Activated CD8-positive, alpha-beta memory T cell treated with anti-CD3 and anti-CD28 coated beads, Interleukin-2, amount 50 U/mL, for 1 hour (primary cell): ENCODE results near the gene ROGDI.
A peak's percentile ranks its signal among the peaks of the same experiment; 100 is the strongest.

Experiments
- DNase-seq: peaks from one replicate; pipeline ENCODE4 v3.0.0-alpha.2; 2020; ENCODE audit errors: extremely low read depth

Gene ROGDI, protein sequence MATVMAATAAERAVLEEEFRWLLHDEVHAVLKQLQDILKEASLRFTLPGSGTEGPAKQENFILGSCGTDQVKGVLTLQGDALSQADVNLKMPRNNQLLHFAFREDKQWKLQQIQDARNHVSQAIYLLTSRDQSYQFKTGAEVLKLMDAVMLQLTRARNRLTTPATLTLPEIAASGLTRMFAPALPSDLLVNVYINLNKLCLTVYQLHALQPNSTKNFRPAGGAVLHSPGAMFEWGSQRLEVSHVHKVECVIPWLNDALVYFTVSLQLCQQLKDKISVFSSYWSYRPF

DNA sequence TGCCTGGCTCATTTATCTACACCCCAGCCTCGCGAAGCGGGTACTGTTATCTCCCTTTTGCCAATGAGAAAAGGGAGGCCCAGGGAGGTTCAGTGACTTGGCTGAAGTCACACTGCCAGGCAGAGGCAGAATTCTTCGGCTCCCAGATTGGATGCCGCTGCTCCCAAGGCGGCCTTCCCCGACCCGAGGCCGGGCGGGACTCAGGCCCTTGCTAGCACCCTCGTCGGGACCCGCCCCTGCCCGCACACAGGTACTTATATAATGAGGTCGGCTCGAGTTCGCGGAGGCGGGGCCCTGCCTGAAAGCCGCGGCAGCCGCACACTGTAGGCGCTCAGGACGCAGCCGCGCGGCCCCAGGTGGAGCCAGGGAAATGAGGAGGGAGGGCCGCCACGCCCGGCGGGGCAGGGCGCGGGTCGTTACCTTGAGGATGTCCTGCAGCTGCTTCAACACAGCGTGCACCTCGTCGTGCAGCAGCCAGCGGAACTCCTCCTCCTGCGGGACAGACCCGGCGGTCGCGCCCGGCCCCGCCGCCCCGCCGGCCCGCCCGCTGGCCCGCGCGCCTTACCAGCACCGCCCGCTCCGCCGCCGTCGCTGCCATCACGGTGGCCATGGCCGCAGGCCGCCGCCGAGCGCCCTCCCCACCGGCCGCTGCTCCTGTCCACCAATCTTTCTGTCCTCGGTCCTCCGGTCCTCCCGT, at the start of gene ROGDI:
Gene ROGDI, minus strand, starts transcription at position 672 of the 697 bp plus-strand sequence. Its CDS starts 62 bp downstream, at position 610.
- DNase-seq = peak; percentile 49

DNA sequence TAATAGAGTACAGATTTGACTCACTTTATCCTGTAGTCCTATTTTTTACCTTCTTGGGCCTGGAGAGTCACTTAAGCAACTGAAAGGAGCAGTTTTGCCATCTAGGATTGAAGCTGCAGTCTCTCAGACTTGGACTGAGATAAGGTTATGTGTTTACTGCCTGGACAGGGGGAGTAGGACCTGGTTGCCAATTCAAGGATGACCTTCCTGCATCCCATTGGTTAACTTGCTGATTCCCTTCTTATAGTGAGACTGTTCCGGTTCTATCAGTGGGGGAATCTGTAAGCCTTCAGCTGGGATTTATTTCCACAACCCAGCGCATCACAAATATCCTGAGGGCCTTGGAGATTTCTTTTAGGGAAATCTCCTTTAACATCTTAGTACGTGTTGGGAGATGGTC, 47.8 kb upstream of the ROGDI start:
- no peak for DNase-seq

DNA sequence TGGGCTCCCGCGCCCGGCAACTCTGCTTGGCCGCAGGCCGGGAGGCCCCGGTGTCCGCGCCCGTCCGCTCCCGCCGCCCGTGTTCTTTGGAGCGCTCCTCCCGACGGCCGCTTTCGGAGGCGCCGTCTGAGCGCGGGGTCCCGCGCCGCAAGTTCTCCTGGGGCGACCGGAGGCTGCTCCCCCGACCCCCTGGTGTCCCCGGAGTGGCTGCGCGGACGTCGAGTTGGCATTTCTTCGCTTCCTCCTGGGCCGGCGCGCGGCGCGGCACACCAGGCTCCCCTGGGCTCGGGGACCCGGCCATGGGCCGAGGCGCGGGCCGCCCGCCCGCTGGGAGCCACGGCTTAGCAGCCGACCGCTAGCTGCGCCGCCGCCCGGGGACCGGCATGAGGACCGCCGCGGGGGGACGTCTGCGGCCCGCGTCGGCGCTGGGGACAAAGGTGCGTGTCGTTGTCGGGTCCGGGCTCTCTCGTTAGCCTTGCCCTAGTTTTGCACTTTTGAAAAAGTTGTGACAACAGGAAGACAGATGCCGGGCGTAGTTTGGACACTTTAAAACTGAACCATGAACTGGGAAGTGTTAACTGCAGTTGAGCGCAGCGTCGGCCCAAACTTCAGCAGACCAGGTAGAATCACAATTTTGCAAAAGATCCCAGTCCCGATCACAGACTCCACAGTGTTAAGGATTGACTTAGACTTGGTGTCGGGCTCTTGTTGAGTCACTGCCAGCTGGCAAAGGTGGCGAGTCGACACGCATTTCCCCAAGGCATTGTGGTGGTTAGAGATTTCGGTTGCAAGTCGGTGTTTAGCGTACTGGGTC, 45.5 kb upstream of the ROGDI start:
- no peak for DNase-seq

DNA sequence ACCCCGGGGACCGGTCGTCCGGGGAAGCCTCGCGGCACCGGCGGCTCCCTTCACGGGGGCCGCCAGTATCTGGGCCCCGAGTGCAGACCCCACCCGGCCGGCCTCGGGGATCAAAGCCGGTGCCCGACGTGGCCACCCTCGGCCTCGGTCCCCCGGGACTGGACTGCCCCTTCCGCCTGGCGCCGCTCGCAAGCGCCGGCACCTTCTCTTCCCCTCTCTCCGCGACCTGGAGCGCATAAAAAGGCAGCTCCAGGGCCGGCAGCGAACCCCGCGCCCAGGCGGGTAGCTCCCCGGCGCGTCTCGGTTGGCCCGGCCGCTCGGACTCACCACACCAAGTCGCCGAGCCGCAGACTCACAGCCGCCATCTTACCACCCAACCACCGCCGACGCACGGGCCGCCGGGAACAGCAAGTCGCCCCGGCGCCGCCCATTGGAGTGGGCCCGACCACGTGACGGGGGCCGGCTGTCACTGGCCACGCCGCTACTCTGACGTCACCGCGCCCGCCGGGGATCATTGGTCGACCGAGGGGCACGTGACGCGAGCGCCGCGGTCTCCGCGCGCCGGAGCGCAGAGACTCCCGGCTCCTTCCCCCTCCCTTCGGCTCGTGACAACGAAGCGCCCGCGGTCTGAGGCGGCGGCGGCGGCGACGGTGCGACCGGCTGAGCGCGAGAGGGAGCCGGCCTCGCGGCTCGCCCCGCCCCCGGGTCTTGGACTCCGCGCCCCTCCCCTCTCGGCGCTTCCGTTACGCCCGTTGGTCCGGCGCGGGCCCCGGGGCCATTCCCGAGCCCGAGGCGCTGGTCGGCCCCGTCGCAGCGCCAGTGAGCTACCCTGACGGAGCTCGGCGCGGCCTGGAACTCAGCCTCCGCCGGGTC, 44.7 kb upstream of the ROGDI start, which contains the start of the genes GLYR1 and UBN1:
Gene GLYR1, minus strand, starts transcription at position 388 of the 873 bp plus-strand sequence. Its CDS starts 23 bp downstream, at position 365.
Gene UBN1, plus strand, starts transcription at position 581 of the 873 bp plus-strand sequence. CDS start 5,437 bp downstream, outside the sequence.
- peak; percentile 98 for DNase-seq

DNA sequence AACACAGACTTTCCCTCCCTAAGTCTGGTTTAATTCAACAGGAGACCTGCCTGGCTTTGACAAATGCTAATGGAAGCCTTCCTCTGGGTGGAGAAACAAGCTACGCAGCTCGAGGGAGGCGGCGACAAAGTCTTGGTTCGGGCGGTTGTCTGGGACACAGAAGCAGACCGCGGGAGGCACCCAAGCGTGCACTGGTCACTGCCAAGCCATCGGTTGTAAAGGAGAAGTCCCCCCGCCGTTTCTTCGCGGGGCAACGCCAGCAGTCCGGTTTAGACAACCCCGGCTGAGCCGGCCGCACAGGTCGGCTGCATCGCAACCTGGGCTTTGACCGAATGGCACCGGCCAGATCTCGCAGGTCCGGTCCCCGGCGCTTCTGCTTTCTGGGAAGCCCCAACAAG, 44.1 kb upstream of the ROGDI start:
- DNase-seq = no peak

DNA sequence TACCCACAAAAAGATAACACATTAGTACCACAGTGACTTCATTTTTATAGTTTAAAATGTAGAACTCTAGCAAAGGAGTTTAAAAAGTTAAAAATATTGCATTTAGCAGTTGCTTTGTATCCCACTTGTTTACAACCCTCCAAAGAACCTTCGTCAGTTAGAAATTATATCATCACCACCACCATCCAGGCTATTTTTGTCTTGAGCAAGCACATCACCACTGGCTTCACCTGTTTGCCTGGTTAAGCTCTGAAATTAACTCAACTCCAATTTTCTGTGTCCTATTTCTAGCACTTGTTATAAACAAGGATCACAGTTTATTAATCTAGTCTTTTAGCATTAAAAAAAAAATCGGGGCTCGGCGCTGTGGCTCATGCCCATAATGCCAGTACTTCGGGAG, 38.6 kb upstream of the ROGDI start:
- no peak for DNase-seq

DNA sequence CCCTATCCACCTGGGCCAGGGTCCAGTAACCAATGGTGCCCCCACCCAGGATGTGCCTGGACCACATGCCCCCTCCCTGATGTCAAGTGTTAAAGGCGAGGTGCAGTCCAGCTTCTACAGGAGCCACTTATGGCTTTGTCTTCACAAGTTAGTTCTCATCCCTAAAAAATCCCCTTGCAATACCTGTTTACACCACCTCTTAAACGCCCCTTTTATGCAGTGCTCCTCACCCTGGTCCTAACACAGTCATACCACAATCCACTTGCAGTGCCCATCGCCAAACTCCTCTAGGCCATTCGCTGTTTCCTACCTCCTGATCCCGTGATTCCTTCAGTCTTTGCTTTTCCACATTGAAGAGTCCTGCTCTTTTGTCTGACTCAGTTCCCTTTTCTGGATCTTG, 37.5 kb upstream of the ROGDI start:
- DNase-seq = no peak

DNA sequence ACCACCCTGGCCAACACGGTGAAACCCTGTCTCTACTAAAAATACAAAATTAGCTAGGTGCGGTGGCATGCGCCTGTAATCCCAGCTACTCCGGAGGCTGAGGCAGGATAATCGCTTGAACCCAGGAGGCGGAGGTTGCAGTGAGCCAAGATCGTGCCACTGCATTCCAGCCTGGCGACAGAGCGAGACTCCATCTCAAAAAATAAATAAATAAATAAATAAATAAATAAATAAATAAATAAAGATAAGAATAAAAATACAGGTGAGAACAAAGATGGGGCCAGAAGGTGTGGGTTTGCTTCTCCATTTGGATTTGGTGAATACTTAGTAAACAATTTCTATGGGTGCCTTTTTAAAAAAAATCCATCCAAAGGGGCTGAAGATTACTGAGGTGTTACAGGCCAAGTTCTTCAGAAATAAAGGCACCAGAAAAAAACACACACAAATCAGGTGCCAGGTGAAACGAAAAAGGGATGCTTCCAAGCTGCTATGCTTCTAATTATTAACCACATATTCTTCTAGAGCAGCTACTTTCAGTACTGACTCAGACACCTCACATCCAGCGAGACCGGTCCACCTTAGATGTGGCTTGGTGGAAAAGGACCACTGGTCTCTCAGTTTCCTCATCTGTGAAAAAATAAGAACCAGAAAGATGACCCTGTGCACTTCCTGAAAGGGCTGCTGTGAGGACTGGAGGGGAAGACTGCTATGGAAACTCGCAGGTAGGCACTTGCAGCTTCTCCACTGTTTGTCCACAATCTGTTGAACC, 35.5 kb upstream of the ROGDI start:
- no peak for DNase-seq

DNA sequence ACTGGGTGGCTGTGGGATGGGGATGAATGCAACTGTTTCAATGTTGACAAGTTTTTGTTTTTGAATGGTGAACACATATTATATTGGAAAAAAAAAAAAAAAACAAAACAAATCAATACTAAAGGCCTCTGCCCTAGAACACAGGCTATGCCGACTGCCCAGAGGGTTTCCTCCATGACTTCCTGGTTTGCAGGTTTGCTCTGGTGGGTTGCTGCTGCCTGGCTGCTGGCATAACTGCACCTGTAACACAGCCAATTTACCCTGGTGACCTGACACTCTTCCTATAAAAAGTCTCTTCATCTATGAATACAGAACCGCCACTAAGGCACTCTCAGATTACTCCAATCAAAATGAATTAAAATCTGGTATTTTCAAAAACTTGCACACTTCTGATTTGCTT, 34.3 kb upstream of the ROGDI start:
- DNase-seq = no peak

DNA sequence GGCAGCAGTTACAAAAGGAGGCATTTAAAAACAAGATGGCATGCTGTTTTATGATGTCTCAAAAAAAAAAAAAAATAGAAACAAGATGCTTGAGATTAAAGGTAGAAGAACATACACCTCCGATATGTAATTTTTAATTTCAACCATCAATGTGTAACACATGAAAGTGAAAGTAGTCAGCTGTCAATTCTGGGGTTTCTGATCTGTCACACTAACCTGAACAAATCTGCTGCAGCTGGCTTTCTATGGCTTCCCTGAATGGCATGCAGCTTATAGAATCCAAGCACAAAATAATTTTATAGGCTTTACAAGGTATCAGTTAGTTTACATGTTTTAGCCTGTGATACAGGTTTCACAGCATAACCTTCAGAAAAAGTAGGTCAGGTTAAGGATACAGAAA, 31.2 kb upstream of the ROGDI start:
- no peak for DNase-seq

DNA sequence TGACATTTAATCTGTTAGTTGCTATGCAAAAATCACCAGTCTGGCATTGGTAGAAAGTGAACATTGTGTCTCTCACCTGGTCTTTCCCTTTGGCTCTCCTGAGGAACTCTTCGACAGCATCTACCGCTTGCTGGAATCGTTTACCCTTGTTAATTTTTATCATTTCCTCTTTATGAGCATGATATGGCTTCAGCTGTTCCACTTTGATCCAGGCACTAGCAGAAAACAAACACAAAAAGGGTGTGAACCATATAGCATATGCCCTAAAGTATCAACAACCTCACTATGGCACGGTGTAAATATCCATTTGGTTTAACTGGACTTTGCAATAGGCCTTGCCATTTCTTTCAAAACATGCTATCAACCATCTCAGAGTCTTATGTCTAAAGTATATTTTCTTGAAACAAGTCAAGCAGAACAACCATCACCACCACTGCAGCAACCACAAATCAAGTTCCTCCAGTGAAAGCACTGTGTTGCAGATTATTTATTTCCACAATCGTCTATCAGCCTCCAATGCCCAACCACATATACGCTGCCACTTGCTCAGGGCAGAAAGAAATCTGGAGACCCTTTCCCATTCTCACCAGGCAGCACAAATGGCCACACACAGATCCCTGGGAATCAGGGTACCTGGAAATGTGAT, 30.4 kb upstream of the ROGDI start:
- no peak for DNase-seq

DNA sequence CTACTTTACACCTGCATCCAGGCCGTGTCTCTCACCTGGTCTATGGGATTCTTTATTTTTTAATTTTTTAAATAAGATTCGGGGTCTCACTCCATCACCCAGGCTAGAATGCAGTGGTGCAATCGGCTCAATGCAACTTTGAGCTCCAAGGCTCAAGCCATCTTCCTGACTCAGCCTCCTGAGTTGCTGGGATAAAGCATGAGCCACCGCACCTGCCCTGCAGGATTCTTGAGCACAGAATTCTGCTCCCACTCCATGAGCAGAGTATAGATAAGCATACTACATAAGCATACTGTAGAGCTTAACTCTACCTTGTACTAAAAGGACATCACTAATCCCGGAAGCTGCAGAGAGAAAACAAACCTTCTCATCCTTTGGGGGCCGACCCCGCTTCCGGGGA, 29.2 kb upstream of the ROGDI start:
- DNase-seq = no peak

DNA sequence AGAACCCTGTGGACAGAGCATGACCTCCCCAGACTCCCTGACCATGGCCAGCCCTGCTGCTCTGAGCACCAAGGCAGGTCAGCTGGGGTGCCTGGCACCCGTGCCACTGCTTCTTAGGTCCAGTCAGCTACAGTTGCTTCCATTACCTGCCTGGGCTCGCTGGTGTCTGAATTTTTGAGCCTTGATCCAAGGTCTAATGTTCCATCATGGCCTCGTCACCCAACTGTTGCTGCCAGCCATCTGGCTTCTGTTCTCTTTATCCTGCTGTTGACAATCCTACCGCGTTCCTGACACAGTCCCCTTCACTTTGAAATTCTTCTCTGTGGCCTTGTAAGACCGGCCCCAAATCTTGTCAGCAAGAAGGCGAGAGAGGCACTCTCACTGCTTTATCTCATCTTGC, 28.0 kb upstream of the ROGDI start:
- DNase-seq = no peak

DNA sequence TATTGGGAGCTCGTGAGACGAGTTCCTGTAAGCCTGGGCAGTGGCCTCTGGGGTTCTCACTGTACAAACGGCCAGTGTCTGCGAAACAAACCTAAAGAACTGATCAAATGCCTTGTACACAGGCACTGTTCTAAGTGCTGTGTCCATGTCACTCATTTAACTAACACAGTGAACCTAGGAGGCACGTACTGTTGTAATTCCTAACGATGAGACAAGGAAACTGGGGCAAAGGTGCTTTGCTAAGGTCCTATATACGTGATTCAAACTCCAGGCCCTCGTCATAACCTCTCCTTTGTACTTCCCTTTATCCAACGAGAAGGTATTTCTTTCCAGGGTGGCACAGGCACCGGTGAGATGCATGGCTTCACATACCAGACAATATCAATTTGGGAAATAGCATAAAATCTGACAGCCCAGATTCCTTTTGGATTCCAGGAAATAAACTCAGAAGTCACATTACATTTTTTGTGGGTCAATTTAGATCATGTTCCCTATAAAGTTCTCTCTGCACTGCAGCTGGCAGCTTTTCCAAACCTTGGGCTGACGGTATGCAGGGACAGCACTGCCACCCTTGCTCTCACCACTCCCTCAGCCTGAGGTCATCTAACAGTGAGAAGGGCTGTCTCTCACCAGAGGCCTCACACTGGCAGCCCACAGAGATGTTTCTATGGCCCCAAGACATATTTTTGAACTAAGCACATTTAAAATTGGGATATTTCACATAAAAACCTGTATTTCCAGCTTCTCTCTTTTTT, 26.3 kb upstream of the ROGDI start:
- DNase-seq = no peak

DNA sequence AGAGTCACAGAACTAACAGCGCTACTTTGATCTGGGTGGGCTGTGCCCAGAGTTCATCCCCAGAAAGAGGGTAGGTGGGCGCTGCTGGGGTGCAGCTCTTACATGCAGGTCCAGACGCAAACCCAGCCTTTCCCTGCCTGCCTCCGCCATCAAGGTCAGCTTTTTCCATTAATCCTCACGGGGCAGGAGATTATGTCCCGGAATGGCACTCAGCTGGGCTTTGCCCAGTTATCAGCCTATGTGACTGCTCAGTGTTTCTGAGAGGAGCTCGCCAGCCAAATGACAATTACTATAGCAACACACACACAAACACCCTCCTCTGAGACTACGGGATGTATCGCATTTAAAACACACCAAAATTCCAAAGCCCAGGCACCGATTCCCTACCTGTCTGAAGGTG, 24.5 kb upstream of the ROGDI start:
- no peak for DNase-seq

DNA sequence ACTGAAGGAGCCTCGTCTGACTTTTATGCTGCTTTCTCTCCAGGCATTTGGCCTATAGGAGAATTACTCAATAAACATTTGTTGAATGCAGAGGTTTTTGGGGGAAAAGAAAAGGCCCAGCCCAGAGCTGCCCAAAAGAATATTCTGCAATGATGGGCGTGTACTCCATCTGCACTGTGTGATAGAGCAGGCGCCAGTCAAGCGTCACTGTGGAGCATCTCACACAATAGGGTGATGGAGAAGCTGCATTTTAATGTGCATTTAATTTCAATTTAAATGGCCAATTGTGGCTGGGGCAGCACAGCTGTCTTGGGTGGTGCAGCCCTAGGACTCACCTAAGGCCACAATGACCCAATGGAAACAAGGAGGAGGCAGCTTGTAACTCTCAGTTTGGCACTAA, 24.1 kb upstream of the ROGDI start:
- no peak for DNase-seq

DNA sequence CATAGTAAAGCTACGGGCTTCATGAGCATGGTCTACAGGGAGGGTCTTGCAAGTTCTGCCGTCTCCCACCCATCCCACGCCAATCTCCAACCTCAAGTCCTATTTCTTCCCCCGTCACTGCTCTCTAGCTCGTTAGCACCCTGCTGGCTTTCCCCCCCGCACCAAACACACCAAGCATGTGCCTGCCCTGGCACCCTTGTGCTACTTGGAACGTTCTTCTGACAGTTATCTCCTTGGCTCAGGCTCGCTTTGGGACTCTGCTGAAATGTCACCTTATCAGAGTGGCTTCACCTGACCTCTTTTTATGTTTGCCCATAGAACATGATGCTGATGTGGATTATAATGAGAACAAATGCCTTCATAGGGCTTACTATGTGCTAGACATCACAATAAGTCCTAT, 22.8 kb upstream of the ROGDI start:
- no peak for DNase-seq

DNA sequence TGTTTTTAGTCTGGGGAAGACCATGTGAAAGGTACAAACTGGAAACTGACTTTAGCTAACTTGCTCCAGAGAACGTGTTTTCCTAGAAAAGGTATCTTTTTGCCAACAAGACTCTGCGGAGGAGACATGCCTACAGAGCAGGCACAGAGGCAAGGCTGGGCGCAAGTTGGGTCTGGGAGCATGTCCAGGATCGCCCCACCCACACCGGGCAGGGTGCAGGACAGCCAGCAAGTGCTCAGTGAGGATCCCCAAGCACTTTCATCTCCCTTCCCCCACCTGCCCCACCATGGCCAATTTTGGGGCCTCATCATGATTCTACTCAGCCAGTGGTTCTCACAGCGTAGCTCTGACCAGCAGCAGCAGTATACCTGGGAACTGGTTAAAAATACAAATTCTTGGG, 18.2 kb upstream of the ROGDI start:
- DNase-seq = no peak

DNA sequence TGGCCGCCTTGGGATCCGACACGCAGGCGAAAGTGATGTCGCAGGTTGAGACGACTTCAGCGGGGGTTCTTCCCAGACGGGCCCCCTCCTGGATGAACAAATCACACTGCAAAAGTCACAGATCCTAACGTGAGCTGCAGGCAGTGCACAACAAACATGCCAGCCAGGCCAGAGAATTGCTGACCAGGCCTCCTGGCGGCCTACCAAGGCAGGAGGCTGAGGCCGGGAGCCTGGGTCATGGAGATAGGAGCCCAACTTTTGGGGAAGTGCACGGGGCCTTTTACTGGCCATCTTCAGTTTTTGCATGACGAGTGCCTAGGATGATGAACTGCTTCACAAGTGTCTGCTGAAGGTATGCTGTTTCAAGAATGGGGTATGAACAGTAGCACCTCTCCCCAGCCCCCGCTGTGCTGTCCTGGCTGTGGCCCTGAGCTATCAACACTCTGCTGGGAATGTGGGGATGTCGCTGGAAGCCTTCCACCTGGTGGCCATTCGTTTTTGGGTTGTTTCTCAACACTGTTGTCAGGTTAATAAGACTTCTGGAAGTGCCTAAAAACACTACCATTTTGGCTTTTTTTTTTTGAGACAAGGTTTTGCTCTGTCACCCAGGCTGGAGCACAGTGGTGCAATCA, 12.2 kb upstream of the ROGDI start:
- DNase-seq = no peak
